Brain microvascular endothelial cell (primary cell): Measurements from ENCODE around the gene PDZRN4.
"Not testable (repeated sequence)": the region's sequence is repeated elsewhere in the genome, so short reads cannot be mapped to it uniquely, and the experiment has no call there.

Source experiments
- DNase-seq: peaks from one replicate; pipeline ENCODE4 v3.0.0-alpha.2; 2020
- H3K27ac ChIP-seq: fragments of 250-450 bp; sonication (Bioruptor Pico); 2 replicates; pipeline ENCODE4 v1.5.1; 2020; ENCODE audit warnings: mild to moderate bottlenecking, moderate library complexity
- H3K27me3 ChIP-seq: fragments of 250-450 bp; sonication (Bioruptor Pico); replicated peaks from 2 replicates; pipeline ENCODE4 v1.5.1; 2020; ENCODE audit warnings: mild to moderate bottlenecking
- H3K36me3 ChIP-seq: fragments of 250-450 bp; sonication (Bioruptor Pico); replicated peaks from 2 replicates; pipeline ENCODE4 v1.5.1; 2020; ENCODE audit warnings: mild to moderate bottlenecking
- H3K4me3 ChIP-seq: 2 replicates; pipeline ENCODE4 v1.5.1; 2011; ENCODE audit warnings: low read depth, mild to moderate bottlenecking, control low read depth, low read length, moderate library complexity
- in situ Hi-C: cut with HindIII; loops from 2 replicates; pipeline ENCODE4 v1.10.0; 2017; ENCODE audit warnings: low sequenced_read_pairs, low pct_ligation_motif_present
- TF ChIP-seq, protein P1 (sequence below): IDR thresholded peaks from 2 replicates; pipeline ENCODE4 v1.5.1; 2011; ENCODE audit warnings: low read depth, mild to moderate bottlenecking, moderate library complexity, low read length, control low read depth, inconsistent platforms; ENCODE audit errors: missing control alignments

Gene PDZRN4

DNA sequence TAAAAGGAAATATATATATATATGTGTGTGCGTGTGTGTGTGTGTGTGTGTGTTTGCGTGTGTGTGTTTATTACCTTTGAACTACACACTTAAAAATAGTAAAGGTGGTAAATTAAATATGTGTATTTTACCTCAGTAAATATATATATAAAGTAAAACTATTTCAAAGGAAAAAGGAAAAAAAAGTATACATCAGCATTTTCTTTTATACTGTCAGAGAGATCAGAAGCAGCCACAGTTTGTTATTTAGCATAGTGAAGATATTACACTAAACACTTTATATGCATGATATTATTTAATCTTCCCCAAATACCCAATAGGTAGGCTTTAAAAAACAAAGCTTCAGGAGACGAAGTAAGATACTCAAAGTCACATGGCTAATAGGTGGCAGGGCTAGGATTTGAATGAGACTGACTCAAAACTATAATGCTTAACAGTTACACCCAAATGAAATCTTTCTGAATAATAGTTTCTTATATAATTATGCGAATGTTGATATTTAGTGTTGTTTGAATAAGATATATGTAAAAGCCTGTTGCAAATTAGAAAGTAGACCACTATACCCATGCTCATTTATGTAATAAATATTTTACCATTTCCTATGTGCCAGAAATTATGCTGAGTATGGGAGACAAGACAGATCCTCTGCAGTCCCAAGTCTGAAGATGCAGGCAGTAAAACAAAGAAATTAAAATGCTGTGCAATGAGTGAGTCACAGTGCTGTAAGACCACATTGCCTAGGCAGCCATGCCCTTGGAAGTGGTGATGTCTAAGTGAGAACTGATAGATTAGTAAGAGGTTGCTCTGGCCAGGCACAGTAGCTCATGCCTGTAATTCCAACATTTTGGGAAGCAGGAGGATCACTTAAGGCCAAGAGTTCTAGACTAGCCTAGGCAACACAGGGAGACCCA, 66.1 kb downstream of the PDZRN4 start:
- Histone ChIP-seq H3K27ac (no peak overlapping the region), H3K36me3 (no peaks in the 10 kb centered on the region), H3K27me3 (no peaks in the 10 kb centered on the region), H3K4me3 (no peak overlapping the region)
- DNase-seq = no peak
- in situ Hi-C loops = no loop called here
- TF ChIP-seq, protein P1, sequence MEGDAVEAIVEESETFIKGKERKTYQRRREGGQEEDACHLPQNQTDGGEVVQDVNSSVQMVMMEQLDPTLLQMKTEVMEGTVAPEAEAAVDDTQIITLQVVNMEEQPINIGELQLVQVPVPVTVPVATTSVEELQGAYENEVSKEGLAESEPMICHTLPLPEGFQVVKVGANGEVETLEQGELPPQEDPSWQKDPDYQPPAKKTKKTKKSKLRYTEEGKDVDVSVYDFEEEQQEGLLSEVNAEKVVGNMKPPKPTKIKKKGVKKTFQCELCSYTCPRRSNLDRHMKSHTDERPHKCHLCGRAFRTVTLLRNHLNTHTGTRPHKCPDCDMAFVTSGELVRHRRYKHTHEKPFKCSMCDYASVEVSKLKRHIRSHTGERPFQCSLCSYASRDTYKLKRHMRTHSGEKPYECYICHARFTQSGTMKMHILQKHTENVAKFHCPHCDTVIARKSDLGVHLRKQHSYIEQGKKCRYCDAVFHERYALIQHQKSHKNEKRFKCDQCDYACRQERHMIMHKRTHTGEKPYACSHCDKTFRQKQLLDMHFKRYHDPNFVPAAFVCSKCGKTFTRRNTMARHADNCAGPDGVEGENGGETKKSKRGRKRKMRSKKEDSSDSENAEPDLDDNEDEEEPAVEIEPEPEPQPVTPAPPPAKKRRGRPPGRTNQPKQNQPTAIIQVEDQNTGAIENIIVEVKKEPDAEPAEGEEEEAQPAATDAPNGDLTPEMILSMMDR = no peak

DNA sequence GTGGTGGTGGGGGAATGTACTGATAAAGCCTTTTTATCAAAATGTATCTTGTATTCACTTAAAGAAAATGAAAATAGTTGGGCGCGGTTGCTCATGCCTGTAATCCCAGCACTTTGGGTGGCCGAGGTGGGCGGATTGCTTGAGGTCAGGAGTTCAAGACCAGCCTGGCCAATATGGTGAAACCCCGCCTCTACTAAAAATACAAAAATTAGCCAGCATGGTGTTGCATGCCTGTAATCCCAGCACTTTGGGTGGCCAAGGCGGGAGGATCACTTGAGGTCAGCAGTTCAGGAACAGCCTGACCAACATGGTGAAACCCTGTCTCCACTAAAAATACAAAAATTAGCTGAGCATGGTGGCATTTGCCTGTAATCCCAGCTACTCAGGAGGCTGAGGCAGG, 75.1 kb downstream of the PDZRN4 start:
- H3K27ac ChIP-seq, H3K4me3 ChIP-seq, H3K36me3 ChIP-seq, H3K27me3 ChIP-seq, DNase-seq, in situ Hi-C loops: not testable (repeated sequence)

DNA sequence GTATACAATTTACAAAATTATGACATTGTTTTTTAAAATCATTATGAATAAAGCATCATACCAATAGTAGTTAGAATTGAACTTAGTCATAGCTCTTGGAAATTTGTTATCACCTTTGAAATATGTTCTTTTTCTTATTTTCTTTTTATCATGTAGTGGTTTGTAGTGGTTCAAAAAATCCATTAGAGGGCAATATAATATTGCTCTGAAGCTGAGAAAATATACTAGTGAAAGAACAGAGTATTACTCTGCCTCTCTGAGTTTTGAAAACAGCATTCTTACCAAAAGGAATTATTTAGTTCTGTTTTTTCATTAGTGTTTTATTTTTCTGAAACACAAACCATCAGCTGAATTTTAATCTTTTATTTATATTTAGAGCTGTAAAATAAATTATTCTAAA, 76.2 kb downstream of the PDZRN4 start:
- no peaks in the 10 kb centered on the region for H3K36me3 ChIP-seq
- in situ Hi-C loops = no loop called here
- H3K27me3 ChIP-seq = no peaks in the 10 kb centered on the region
- TF ChIP-seq, protein P1 = peak; percentile 14
- H3K27ac ChIP-seq = no peak overlapping the region
- DNase-seq = no peak
- no peak overlapping the region for H3K4me3 ChIP-seq

DNA sequence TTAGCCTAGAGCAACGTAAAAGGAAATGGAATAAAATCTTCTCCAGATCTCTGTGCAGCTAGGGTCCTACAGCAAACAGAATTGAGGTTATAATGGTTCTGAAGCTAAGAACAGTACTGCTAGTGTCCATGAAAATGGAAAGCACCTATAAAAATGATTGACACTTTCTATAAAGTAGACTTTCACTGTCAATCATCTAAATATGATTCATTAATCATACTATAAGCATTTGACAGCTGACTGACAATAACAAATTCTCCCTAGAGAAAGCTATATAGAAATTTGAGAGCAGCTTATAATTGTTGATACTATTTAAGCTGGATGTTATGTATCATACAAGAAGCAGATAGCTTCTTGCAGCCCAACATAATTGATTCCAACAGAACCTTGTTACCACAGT, 80.9 kb downstream of the PDZRN4 start:
- Histone ChIP-seq H3K36me3 (no peaks in the 10 kb centered on the region), H3K4me3 (no peak overlapping the region), H3K27me3 (no peaks in the 10 kb centered on the region), H3K27ac (no peak overlapping the region)
- DNase-seq = no peak
- in situ Hi-C loops = no loop called here
- TF ChIP-seq, protein P1 = no peak

DNA sequence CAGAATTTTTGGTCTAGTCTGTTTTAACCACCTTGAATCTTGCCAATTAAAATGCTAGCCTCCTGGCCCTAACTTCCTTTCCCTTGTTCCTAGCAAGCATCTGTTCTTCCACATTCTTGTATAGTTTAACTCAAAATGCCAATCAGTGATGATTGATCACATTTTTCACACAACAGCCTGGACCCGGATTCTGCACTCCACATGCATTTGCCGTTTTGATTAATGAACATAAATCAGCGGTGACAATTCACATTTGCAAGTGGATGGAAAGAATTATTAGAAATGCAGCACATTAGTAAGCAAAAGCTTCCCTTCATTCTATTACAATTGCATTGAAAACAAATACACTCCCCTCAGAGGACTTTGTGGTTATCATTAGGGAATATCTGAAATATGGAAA, 83.4 kb downstream of the PDZRN4 start:
- Histone ChIP-seq H3K36me3 (no peaks in the 10 kb centered on the region), H3K4me3 (no peak overlapping the region), H3K27me3 (no peaks in the 10 kb centered on the region), H3K27ac (no peak overlapping the region)
- DNase-seq = no peak
- TF ChIP-seq, protein P1 = no peak
- in situ Hi-C loops = no loop called here

DNA sequence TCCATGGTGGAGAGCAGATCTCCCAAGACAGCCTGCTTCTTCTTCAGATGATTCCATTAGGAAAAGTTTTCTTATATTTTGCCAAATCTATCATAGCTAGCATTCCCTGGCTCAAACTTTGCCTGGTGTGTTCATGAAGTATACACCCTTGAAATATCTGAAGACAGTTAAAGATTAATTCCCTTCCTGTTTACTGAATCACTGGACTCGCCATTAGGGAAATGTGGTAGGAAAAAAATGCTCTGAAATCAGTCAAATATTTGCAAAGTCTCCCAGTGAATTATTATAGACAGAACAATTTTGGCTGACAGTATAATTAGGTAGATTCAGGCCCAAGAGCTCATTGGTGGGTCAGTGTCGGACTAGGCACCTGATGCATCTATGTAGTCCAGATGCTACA, 86.5 kb downstream of the PDZRN4 start:
- DNase-seq = no peak
- TF ChIP-seq, protein P1 = no peak
- Histone ChIP-seq H3K27ac (no peak overlapping the region), H3K36me3 (no peaks in the 10 kb centered on the region), H3K4me3 (no peak overlapping the region), H3K27me3 (no peaks in the 10 kb centered on the region)
- in situ Hi-C loops = no loop called here
